Panc1 (cell line): ENCODE data around the gene NPHP4. TPM values are rescaled to one million over a fixed set of nuclear protein-coding genes. Genes with fewer than 3 reads are reported as not detected.

ENCODE experiments used
- ATAC-seq: fragments of 200-7000 bp; cut with Tn5 transposase; 2 replicates; pipeline ENCODE4 v1.9.1; 2020; ENCODE audit warnings: mild to moderate bottlenecking, moderate library complexity
- BruUV-seq: library from RNA; stranded (reverse); fragments of 400-500 nt; replicated peaks from 2 replicates; lab custom pipeline; 2021; lab: Mats Ljungman, UMichigan
- CTCF ChIA-PET: fragments of 300-600 bp; sonication (Branson Sonifier 250); formaldehyde crosslinking; loops from one replicate; lab custom pipeline; 2022; ENCODE audit warnings: antibody characterized with exemption; lab: Charles Lee
- POLR2A ChIA-PET: fragments of 300-600 bp; sonication (Branson Sonifier 250); formaldehyde crosslinking; loops from one replicate; lab custom pipeline; 2022; ENCODE audit warnings: antibody characterized with exemption; lab: Charles Lee
- DNase-seq: peaks from one replicate; pipeline ENCODE4 v3.0.0-alpha.2; 2010; ENCODE audit warnings: low read depth, low spot score
- H3K27ac ChIP-seq: 2 replicates; pipeline ENCODE4 v1.5.1; 2011; ENCODE audit warnings: mild to moderate bottlenecking, low read length, inconsistent platforms
- H3K27me3 ChIP-seq: fragments of 200-500 bp; sonication (Bioruptor generic); 2 replicates; pipeline ENCODE4 v1.6.0; 2014; ENCODE audit warnings: low read length, inconsistent platforms; ENCODE audit not compliant: control insufficient read depth, insufficient read depth
- H3K36me3 ChIP-seq: fragments of 200-500 bp; sonication (Bioruptor generic); 2 replicates; pipeline ENCODE4 v1.5.1; 2014; ENCODE audit warnings: inconsistent platforms, mild to moderate bottlenecking, low read length, moderate library complexity; ENCODE audit not compliant: control insufficient read depth, insufficient read depth
- H3K4me1 ChIP-seq: 2 replicates; pipeline ENCODE4 v1.5.1; 2011; ENCODE audit warnings: inconsistent platforms, mild to moderate bottlenecking, low read length, moderate library complexity; ENCODE audit not compliant: control insufficient read depth, insufficient read depth
- H3K4me3 ChIP-seq, 2 experiments: 2 replicates each; pipeline ENCODE4 v1.5.1; 2011 to 2012; ENCODE audit warnings: low read depth in 2 of 2, low read length in 2 of 2, mild to moderate bottlenecking in 2 of 2, inconsistent platforms in 1 of 2, moderate library complexity in 1 of 2
- H3K9me3 ChIP-seq: fragments of 200-500 bp; sonication (Bioruptor generic); 2 replicates; pipeline ENCODE4 v1.5.1; 2014; ENCODE audit warnings: low read depth, mild to moderate bottlenecking, inconsistent platforms, low read length, moderate library complexity; ENCODE audit not compliant: control insufficient read depth, insufficient read depth
- POLR2AphosphoS5 ChIP-seq: IDR thresholded peaks from 2 replicates; pipeline ENCODE4 v1.6.1; 2012; ENCODE audit warnings: mild to moderate bottlenecking, low read depth, low read length, moderate library complexity
- SIN3A ChIP-seq: IDR thresholded peaks from 2 replicates; pipeline ENCODE4 v1.6.1; 2012; ENCODE audit warnings: low read depth, mild to moderate bottlenecking, low read length, moderate library complexity, borderline replicate concordance; ENCODE audit not compliant: insufficient read depth
- TCF7L2 ChIP-seq: IDR thresholded peaks from 2 replicates; pipeline ENCODE4 v1.6.1; 2011; ENCODE audit warnings: mild to moderate bottlenecking, low read depth, low read length, inconsistent platforms
- in situ Hi-C: cut with HindIII; loops from 2 replicates; pipeline ENCODE4 v1.10.0; 2016; ENCODE audit warnings: low sequenced_read_pairs, low pct_unique_long_range_greater_than_20kb
- intact Hi-C: fragments of 100-400 bp; cut with micrococcal nuclease; formaldehyde crosslinking; loops from one replicate; pipeline ENCODE4 v1.10.0; 2022; ENCODE audit not compliant: unreplicated experiment
- total RNA-seq: library from RNA; stranded (reverse); gene quantifications from one replicate; pipeline ENCODE4 v1.2.1, GENCODE V29; 2021; ENCODE audit not compliant: unreplicated experiment
- TF ChIP-seq, protein P1 (sequence below), 2 experiments: IDR thresholded peaks; 2 replicates each; pipeline ENCODE4 v1.6.1; 2011 to 2012; ENCODE audit warnings: low read depth in 2 of 2, control low read depth in 1 of 2, low read length in 1 of 2, mild to moderate bottlenecking in 1 of 2, moderate library complexity in 1 of 2; ENCODE audit not compliant: insufficient read depth in 1 of 2
- TF ChIP-seq, protein P2 (sequence below): fragments of 450-650 bp; IDR thresholded peaks from 2 replicates; pipeline ENCODE4 v1.5.1; 2017; ENCODE audit warnings: mild to moderate bottlenecking

Gene NPHP4
- total RNA-seq, 1 experiment from 2014 or later: 20.1 TPM

DNA sequence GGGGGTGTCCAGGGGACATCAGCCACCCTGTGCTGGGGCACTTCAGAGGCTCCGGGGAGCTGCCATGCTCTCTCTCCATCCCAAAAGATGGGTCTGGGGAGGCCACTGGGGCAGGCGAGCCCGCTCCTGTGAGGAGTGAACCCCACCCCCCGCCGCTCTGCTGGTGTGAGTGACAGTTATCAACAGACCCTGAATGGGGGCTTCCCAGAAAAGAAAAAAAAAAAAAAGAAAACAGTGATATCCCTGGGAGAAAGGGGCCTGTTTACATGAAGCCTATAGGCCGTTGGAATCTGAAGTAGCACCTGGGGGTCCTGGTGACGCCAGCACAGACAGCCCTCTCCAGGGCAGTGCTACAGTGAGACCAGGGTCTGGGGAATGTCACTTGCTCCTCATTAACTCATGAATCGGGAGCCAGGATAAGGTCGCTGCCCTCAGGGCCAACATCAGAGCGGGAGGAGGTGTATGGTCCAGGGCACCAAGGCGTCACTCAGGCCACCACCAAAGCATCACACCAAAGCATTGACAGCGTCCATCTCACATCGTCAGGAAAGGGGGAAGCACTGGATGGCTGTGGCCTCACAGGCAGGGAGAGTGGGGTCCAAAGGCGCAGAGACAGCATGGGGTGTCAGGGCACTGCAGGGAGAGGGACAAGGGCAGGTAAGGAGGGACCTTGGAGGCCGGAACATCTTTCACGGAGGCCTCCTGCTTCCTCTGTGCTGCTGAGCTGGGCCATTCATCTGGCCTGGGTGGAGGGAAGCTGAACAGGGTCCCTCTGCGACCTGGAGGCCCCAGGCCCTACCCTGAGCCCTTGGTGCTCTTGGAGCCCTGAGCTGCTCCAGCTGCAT is 8.4 kb upstream of the NPHP4 start:
- Histone ChIP-seq H3K27ac (no peak overlapping the region), H3K36me3 (no peaks in the 10 kb centered on the region), H3K4me1 (peaks cover 5% of the 10 kb centered on the region; the same call in 1 of the 2 replicates), H3K9me3 (no peaks in the 10 kb centered on the region), H3K27me3 (no peaks in the 10 kb centered on the region), H3K4me3 (no peak overlapping the region)
- DNase-seq (no peak), ATAC-seq (no peak)
- no TSS peak for BruUV-seq
- TF ChIP-seq, protein P1, sequence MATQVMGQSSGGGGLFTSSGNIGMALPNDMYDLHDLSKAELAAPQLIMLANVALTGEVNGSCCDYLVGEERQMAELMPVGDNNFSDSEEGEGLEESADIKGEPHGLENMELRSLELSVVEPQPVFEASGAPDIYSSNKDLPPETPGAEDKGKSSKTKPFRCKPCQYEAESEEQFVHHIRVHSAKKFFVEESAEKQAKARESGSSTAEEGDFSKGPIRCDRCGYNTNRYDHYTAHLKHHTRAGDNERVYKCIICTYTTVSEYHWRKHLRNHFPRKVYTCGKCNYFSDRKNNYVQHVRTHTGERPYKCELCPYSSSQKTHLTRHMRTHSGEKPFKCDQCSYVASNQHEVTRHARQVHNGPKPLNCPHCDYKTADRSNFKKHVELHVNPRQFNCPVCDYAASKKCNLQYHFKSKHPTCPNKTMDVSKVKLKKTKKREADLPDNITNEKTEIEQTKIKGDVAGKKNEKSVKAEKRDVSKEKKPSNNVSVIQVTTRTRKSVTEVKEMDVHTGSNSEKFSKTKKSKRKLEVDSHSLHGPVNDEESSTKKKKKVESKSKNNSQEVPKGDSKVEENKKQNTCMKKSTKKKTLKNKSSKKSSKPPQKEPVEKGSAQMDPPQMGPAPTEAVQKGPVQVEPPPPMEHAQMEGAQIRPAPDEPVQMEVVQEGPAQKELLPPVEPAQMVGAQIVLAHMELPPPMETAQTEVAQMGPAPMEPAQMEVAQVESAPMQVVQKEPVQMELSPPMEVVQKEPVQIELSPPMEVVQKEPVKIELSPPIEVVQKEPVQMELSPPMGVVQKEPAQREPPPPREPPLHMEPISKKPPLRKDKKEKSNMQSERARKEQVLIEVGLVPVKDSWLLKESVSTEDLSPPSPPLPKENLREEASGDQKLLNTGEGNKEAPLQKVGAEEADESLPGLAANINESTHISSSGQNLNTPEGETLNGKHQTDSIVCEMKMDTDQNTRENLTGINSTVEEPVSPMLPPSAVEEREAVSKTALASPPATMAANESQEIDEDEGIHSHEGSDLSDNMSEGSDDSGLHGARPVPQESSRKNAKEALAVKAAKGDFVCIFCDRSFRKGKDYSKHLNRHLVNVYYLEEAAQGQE (IDR thresholded peaks at IDR 0.05; ENCODE audit: insufficient read depth in 1 of 2, low read depth in 2 of 2, low read length in 1 of 2): no peak
- TF ChIP-seq TCF7L2 (no peak), POLR2AphosphoS5 (no peak), SIN3A (no peak)
- TF ChIP-seq, protein P2, sequence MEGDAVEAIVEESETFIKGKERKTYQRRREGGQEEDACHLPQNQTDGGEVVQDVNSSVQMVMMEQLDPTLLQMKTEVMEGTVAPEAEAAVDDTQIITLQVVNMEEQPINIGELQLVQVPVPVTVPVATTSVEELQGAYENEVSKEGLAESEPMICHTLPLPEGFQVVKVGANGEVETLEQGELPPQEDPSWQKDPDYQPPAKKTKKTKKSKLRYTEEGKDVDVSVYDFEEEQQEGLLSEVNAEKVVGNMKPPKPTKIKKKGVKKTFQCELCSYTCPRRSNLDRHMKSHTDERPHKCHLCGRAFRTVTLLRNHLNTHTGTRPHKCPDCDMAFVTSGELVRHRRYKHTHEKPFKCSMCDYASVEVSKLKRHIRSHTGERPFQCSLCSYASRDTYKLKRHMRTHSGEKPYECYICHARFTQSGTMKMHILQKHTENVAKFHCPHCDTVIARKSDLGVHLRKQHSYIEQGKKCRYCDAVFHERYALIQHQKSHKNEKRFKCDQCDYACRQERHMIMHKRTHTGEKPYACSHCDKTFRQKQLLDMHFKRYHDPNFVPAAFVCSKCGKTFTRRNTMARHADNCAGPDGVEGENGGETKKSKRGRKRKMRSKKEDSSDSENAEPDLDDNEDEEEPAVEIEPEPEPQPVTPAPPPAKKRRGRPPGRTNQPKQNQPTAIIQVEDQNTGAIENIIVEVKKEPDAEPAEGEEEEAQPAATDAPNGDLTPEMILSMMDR: no peak
- CTCF ChIA-PET: no interaction called here
- intact Hi-C loops: no loop called here
- POLR2A ChIA-PET: interaction anchor here (0.5 kb wide), 1 partner anchor 567 kb away, joined by 3 read pairs; no protein-coding TSS in a partner anchor
- in situ Hi-C loops: no loop called here

DNA sequence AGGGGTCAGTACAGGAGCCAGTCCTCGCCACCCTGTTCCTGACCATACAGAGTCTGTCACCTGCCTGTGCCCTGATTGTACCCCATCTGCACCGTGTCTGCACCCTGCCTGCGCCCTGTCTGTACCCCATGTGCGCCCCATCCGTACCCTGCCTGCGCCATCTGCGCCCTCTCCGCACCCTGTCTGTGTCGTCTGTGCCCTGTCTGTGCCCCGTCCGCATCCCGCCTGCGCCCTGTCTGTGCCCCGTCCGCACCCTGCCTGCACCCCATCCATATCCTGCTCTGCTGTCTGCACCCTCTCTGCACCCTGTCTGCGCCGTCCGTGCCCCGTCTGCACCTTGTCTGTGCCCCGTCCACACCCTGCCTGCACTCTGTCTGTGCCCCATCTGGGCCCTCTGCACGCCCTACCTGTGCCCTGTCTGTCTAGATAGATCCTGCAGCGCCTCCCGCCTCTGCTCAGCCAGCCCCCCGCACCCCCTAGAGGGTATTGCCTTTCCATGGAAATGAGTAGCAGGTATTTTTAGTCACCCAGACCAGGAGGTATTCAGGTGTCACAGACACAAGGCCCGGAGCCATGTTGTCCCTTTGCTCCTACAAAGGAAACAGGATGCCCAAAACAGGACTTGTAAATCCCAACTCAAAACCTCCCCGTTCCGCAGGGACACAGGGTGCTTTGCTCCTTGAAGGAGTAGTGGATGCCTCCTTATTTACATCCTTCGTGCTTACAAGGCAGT is 7.7 kb upstream of the NPHP4 start:
- intact Hi-C loops (no loop called here), in situ Hi-C loops (no loop called here)
- Histone ChIP-seq H3K4me1 (peaks cover 5% of the 10 kb centered on the region; the same call in 1 of the 2 replicates), H3K4me3 (no peak overlapping the region), H3K27ac (no peak overlapping the region), H3K36me3 (no peaks in the 10 kb centered on the region), H3K27me3 (no peaks in the 10 kb centered on the region), H3K9me3 (no peaks in the 10 kb centered on the region)
- ChIA-PET POLR2A (no interaction called here), CTCF (no interaction called here)
- no TSS peak for BruUV-seq
- TF ChIP-seq, protein P1 (IDR thresholded peaks at IDR 0.05; ENCODE audit: insufficient read depth in 1 of 2, low read depth in 2 of 2, low read length in 1 of 2): no peak
- TF ChIP-seq, protein P2: no peak
- DNase-seq (no peak), ATAC-seq (no peak)
